ENCODE measurements around the gene IGFBP4. TPM values are rescaled to one million over a fixed set of nuclear protein-coding genes. Genes with fewer than 3 reads are reported as not detected.

Gene IGFBP4
- total RNA-seq, 2 donors from 2014 or later: 81.0 to 237 TPM

GRCh38 chr17:40468560-40468959, 25.3 kb downstream of the IGFBP4 start:
- Histone ChIP-seq H3K4me3 (no peak overlapping the region), H3K4me1 (no peaks in the 10 kb centered on the region), H3K36me3 (no peaks in the 10 kb centered on the region), H3K9me3 (no peaks in the 10 kb centered on the region), H3K27me3 (no peaks in the 10 kb centered on the region), H3K27ac (no peak overlapping the region)
- DNase-seq (ENCODE audit: low spot score): no peak
- TF ChIP-seq CTCF (IDR thresholded peaks at IDR 0.05): no peak

- Histone ChIP-seq H3K36me3 (no peaks in the 10 kb centered on the region), H3K9me3 (no peaks in the 10 kb centered on the region), H3K4me3 (no peak overlapping the region), H3K27me3 (no peaks in the 10 kb centered on the region), H3K27ac (no peak overlapping the region), H3K4me1 (no peaks in the 10 kb centered on the region)
- TF ChIP-seq CTCF (IDR thresholded peaks at IDR 0.05): no peak
- no peak for DNase-seq (ENCODE audit: low spot score)
These were observed 26.8 kb downstream of the IGFBP4 start for GRCh38 chr17:40469805-40470675.

- Histone ChIP-seq H3K36me3 (no peaks in the 10 kb centered on the region), H3K9me3 (no peaks in the 10 kb centered on the region), H3K4me3 (no peak overlapping the region), H3K27ac (no peak overlapping the region), H3K27me3 (no peaks in the 10 kb centered on the region), H3K4me1 (peaks cover 0 to 8% of the 10 kb centered on the region in 2 donors)
- no peak for DNase-seq (ENCODE audit: low spot score)
- TF ChIP-seq CTCF (IDR thresholded peaks at IDR 0.05): no peak
These were observed 27.9 kb downstream of the IGFBP4 start for GRCh38 chr17:40470932-40471828.

DNA sequence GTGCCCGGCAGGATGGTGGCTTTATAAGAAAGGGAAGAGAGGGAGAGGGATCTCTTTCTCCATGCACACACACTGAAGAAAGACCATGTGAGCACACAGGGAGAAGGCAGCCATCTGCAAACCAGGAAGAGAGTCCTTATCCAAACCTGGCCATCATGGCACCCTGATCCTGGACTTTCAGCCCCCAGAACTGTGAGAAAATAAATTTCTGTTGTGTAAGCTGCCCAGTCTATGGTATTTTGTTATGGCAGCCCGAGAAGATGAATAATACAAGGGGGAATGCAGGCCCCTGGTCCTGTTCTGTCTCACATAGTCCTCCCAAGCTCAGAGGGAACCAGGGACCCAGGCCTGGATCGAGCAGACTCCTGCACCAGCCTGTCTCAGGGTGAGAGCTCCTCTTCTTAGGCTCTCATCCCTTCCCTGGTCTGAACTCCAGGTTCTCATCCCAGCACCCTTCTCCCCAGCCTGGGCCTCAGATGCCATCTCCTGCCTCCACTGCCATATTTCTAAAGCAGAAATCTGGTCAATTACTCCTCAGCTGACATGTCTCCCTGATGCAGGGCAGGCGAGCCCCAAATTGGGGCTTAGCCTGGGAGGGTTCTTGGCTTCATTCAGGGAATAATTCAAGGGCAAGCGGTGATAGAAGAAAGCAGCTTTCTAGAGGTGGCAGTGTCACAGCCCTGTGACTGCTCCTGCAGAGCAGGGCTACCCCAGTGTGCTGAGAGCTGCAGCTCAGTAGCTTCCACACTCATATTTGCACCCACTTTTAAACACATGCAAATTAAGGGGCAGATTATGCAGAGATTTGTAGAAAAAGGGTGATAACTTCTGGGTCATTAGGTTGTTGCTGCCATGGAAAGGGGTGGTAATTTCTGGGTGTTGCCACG, 28.8 kb downstream of the IGFBP4 start:
- H3K27me3 ChIP-seq: no peaks in the 10 kb centered on the region
- no peak overlapping the region for H3K4me3 ChIP-seq
- DNase-seq (ENCODE audit: low spot score): no peak
- no peaks in the 10 kb centered on the region for H3K9me3 ChIP-seq
- TF ChIP-seq CTCF (IDR thresholded peaks at IDR 0.05): no peak
- H3K4me1 ChIP-seq: peaks cover 0 to 12% of the 10 kb centered on the region in 2 donors
- H3K27ac ChIP-seq: no peak overlapping the region
- H3K36me3 ChIP-seq: no peaks in the 10 kb centered on the region

DNA sequence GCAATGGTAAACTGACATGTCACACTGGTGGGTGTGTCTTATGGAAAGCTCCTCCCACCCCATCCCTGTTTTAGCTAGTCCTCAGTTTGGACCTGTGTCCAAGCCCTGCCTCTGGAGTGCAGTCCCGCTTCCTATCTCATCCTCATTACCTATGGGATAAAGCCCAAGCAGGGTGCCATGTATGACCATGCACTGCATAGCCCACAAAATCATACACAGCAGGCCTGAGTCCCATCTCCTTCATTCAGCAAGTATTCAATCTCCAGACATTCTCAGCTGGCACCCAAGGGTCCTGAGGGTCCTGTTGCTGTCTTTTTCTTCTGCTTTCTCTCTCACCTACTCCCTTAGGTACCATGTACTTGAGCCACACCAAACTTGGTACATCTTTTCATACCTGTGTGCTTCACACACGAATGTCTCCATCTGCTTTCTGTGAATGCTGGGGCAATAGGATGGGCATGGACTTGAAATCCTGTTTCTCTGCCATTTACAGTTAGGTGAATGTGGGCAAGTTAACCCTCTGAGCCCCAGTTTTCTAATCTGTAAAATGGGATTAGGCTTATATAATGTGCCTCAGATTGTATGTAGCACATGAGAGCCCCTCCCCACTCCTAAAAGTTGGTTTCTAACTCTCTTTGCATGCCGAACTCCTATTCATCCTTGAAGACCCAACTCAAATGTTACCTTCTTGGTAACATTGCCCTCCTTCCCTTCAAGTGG, 29.6 kb downstream of the IGFBP4 start:
- TF ChIP-seq CTCF (IDR thresholded peaks at IDR 0.05): no peak
- DNase-seq (ENCODE audit: low spot score): no peak
- H3K27me3 ChIP-seq: no peaks in the 10 kb centered on the region
- H3K36me3 ChIP-seq: no peaks in the 10 kb centered on the region
- peaks cover 0 to 12% of the 10 kb centered on the region in 2 donors for H3K4me1 ChIP-seq
- H3K27ac ChIP-seq: no peak overlapping the region
- H3K9me3 ChIP-seq: no peaks in the 10 kb centered on the region
- no peak overlapping the region for H3K4me3 ChIP-seq
